GM18499 (cell line): ENCODE data around the gene CSGALNACT2.
A peak's percentile ranks its signal among the peaks of the same experiment; 100 is the strongest.

ENCODE experiments used
- ATAC-seq: cut with Tn5 transposase; IDR thresholded peaks from one replicate; pipeline ENCODE4 v1.9.1; 2021; ENCODE audit warnings: moderate number of reproducible peaks; ENCODE audit not compliant: insufficient read depth, unreplicated experiment

Gene CSGALNACT2

DNA sequence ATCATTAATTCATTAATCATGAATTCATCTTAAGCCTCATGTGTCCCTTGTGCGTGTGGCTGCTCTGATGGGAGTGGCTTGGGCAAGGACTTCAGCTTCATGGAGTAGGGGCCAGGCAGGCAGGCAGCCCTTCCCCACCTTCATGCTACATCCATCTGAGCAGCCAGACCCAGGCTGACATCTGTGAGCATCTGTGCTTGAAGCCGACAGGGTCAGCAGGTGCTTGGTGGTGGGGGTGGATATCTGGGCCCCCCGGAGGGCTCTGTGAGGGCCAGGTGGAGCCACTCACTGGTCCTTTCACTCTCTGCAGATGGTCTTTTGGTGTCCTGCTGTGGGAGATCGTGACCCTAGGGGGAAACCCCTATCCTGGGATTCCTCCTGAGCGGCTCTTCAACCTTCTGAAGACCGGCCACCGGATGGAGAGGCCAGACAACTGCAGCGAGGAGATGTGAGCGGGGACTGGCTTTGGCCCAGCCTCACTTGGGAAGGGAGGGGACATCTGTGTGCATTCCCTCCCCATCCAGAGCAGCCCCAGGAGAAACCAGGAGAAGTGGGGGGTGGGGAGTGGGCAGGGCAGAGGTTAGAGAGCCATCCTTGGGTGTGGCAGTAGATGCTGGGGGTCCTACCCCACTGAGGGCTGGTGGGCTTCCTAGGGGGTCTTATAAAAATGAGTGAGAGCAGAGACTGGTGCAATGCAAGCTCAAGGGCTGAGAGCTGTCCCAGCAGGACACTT, 14.7 kb upstream of the CSGALNACT2 start:
- no peak for ATAC-seq

DNA sequence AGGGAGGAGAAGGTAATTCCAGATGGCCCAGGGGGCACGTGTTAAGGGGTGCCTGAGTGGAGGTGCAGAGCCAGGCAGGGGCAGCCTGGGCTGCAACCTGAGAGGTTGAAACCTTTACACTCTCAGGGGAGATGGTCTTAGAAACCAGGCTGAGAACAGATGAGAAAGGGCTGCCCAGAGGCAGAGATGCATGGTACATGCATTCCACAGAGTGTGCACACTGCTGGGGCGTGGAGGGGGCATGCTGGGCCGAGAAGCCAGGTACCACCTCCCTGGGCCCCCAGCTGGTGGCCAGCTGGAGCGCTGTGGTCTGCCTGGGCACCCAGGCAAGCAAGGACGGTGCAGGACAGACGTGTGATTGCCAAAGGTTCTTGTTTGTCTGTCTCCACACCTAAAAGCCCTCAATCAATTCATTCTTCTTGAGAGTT, 14.1 kb upstream of the CSGALNACT2 start:
- ATAC-seq = no peak

DNA sequence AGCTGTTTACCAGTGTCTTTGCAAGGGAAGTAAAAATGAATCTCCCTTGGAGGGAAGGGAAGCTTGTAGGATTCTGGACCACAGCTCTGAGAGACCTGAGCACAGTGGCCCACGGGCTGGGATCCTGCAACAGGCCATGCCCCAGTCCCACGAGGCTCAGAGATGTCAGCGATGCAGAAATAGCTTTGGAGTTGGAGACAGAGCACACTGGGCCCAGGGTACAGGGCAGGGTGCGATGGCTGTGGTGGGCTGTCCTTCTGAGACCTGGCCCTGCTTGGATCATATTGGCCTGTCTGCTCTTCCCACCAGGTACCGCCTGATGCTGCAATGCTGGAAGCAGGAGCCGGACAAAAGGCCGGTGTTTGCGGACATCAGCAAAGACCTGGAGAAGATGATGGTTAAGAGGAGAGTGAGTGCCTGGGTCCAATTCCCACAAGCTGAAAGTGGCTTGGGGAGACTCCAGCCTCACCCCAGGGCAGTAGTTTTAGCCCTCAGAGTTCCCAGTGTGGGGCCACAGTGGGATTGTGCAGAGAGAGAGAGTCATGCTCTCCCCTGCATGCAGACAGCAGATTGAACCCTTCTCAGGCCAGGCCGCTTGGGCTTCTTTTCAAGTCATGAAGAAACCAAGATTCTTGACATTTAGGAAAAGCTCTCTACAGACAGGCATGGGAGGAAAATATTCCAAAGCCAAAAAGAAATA, 13.5 kb upstream of the CSGALNACT2 start:
- no peak for ATAC-seq

DNA sequence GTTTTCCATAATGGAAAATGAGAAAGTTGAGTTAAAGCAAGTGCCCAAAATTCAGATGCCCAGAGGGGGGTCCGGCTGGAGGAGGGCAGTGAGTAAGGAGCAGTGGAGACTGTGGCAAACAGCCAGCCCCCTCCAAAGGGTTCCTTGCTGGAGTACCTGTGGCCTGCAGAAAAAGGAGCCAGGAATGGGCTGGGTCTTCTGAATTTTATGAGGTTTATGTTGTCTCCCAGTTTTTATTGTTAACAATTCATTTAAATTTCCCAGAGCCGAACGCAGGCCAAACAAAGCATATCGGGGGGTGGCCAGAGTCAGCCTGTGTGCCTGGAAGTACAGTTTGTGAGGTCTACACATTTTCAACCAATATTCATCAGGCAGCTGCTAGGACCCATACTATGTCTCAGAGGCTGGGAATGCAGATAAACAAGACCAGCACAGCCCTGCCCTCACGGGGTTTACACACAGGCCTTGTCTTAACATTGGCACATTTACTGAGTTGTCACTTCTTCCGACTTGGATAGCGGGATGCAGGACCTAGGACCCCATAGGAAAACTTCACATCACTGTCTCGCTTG, 12.9 kb upstream of the CSGALNACT2 start:
- no peak for ATAC-seq

DNA sequence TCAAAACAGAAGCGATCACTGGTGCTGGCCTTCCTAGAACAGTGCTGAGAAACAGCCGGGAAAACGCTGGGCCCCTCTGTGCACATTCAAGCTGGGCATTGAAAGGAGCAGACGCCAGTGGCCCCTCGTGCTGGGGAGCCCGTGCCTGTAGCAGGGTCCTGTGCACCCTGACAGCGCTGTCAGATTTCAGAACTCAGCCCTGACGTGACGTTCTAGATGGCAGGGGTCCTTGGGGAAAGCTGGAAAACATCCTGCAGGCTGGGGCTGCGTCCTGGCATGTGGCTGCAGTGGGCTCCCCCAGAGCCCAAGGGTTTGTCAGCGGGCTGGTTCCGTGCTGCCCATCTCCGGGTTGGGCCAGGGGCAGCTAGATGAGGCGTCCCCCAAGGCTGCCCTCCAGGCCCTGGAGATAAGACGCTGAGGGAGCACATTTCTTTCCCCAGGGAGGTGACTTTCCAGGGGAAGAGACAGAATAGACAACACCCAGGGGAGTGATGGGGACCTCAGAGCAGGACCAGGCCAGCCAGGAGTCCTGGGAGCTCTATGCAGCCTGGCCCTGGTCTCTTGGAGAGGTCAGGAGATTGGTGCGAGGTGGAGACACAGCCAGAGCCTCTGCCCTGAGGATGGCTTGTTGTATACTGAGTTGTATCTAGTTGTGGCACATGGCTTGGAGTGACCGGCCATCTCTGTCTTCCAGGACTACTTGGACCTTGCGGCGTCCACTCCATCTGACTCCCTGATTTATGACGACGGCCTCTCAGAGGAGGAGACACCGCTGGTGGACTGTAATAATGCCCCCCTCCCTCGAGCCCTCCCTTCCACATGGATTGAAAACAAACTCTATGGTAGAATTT, 12.1 kb upstream of the CSGALNACT2 start:
- ATAC-seq = no peak

DNA sequence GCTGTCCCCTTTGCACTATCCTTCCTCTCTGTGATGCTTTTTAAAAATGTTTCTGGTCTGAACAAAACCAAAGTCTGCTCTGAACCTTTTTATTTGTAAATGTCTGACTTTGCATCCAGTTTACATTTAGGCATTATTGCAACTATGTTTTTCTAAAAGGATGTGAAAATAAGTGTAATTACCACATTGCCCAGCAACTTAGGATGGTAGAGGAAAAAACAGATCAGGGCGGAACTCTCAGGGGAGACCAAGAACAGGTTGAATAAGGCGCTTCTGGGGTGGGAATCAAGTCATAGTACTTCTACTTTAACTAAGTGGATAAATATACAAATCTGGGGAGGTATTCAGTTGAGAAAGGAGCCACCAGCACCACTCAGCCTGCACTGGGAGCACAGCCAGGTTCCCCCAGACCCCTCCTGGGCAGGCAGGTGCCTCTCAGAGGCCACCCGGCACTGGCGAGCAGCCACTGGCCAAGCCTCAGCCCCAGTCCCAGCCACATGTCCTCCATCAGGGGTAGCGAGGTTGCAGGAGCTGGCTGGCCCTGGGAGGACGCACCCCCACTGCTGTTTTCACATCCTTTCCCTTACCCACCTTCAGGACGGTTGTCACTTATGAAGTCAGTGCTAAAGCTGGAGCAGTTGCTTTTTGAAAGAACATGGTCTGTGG, 11.4 kb upstream of the CSGALNACT2 start:
- ATAC-seq = no peak

DNA sequence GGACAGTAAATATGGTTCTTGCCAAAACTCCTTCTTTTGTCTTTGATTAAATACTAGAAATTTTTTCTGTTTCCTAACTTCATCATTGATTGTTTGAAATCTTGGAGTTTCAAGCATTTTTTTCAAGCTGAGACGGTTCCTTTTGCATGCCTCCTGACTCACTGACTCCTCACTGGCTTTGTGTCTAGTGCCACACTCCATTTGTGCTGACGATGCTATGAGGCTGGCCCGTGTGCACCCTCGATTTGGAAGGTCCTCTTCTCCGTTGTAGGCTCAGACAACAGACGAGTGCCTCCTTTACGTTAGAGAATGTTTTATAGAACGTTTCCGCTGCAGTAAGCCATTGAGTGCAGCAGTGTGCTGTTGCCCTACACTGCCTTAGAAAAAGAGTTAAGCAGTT, 10.8 kb upstream of the CSGALNACT2 start:
- ATAC-seq = no peak

DNA sequence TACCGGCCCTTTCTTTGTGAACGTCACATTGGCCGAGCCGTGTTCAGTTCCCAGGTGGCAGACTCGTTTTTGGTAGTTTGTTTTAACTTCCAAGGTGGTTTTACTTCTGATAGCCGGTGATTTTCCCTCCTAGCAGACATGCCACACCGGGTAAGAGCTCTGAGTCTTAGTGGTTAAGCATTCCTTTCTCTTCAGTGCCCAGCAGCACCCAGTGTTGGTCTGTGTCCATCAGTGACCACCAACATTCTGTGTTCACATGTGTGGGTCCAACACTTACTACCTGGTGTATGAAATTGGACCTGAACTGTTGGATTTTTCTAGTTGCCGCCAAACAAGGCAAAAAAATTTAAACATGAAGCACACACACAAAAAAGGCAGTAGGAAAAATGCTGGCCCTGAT, 9.9 kb upstream of the CSGALNACT2 start:
- ATAC-seq = no peak

DNA sequence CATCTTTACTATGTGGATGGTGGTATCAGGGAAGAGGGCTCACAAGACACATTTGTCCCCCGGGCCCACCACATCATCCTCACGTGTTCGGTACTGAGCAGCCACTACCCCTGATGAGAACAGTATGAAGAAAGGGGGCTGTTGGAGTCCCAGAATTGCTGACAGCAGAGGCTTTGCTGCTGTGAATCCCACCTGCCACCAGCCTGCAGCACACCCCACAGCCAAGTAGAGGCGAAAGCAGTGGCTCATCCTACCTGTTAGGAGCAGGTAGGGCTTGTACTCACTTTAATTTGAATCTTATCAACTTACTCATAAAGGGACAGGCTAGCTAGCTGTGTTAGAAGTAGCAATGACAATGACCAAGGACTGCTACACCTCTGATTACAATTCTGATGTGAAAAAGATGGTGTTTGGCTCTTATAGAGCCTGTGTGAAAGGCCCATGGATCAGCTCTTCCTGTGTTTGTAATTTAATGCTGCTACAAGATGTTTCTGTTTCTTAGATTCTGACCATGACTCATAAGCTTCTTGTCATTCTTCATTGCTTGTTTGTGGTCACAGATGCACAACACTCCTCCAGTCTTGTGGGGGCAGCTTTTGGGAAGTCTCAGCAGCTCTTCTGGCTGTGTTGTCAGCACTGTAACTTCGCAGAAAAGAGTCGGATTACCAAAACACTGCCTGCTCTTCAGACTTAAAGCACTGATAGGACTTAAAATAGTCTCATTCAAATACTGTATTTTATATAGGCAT, 9.1 kb upstream of the CSGALNACT2 start:
- peak; percentile 79 for ATAC-seq

DNA sequence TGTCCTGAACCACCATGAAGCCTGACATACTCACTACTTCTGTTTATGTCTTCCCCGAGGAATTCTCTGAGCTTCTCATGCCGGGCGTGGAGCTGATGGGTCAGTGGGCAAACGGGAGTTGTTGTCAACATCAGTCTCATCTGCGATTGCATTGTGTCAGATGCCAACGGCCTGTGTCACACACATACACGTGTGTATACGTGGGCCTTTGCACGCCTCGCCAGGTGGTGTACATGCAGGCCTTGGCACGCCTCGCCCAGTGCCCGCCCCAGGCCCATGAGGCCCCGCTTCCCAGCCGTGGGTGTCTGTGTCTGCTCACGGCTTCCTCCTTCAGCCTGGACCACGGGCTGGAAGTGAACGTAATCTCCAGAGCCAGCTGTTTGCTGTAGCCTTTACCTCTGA, 7.5 kb upstream of the CSGALNACT2 start:
- ATAC-seq = no peak

DNA sequence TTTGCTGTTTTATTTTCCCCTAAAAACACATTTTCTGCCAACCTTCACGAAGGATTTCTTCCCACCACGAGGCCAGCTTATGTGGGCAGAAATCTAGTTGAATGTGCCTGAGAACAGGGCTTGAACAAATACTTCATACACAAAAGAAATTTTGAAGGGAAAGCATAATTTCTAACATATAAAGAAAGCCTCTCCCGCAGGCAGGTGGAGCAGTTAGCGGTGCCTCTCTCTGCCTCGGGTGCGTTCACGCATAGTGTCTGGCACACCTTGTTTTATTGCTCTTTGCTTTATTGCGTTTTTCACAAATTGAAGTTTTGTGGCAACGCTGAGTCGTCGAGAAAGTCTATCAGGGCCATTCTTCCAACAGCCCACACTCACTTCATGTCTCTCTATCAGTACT, 7.0 kb upstream of the CSGALNACT2 start:
- no peak for ATAC-seq

DNA sequence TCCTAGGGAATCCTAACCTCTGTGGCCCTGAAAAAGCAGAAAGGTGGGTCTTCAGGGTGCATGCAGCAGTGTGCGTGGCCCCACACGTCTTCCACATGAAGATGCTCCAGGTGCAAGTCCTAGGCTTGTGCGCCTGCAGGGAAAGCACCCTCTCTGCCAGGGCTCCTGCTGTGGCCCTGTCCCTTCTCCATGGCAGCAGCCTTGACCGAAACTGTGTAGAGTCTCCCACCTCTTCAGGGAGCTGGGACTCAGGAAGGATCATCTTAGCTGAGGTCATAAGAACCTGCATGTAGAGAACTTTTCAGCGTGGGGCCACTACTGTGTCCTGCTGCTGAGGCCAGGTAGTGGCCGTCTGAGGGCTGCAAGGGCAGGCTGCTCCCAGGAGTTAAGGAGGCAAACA, 6.3 kb upstream of the CSGALNACT2 start:
- ATAC-seq = no peak

DNA sequence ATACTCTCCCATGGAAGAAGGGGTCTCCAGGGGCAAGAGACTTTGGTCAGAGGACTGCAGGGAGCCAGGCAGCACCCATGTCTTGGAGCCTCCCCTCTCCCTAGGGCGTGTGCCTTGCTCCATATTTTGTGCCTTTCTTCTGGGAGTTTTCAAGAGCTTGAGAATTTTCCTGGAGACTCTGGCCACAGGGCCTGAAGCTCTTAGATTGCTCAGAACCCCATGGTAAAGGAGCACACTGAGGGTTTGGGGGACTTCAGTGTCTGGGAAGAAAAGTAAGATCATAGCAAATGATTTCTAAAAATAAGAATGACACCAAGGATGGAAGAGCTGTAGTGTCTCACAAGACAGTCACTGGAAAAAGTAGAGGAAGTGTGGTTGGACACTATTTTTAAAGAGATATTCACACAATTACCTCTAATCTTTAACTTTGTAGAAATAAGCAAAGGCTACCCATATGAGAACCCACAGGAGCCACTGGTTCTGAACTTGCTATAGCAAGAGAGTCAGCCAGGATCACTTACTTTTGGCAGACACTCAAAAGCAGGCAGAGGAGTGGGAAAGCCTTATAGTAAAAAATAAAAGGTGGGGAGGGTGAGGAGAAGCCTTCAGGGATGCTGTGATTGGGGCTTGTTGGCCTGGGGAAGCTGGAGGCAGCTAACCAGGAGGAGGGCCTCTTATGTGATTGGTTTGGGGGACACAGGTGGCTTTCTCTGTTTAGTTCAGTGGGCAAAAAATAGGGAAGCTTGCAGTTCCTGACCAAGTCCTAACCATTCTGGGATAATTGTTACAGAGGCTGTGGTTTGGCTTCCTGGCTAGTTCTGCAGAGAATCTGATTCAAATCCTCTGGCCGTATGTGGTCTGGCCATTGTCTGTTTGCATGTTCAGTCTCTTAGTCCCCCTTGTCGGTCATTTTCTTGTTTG, 5.1 kb upstream of the CSGALNACT2 start:
- ATAC-seq = no peak

DNA sequence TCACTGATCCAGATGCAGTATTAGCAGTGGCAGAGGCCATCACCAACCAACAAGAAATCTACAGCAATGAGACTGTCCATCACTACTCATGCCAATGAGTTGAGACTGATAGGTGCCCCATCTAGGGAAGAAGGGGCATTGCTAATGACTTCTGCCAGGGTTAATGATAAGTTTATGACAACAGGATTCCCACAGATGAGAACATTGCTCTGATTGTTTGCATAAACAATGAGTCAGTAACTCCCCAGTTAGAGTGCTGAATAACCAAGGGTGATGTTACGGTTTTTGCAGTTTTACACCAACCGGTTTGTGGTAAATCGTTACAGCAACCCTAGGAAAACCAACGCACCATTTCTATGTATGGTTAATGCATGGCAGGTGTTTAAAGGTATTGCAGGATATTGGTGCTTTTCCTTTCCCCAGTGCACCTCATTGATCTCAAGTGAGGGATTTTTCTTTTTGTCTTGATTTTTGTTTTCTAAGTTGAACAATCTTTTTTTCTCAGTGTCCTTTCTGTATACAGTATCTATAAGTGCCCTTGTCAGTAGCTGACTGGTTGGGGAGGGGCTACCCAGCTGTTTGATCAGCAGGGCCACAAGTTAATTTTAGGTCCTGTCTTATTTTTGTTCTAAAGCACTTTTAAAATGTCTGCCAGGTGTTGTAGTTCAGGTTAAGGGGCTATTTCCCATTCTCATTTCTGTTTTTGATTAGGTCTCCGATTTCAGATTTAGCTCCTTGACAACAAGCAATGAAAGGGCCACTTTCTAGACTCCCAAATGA, 3.9 kb upstream of the CSGALNACT2 start:
- ATAC-seq = no peak

DNA sequence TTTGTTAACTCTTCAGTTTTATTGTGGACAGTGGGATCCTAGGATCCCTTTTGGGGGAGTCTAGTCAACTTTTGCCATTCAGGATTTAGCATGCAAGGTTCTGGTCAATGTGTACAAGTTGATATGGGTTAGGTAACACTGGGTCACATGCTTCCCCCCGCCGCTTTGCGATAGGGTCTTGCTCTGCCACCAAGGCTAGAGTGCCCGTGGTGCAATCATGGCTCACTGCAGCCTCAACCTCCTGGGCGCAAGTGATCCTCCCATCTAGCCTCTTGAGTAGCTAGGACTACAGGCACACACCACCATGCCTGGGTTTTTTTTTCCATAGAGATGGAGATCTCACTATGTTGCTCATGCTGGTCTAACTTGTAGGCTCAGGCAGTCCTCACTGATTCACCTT, 3.2 kb upstream of the CSGALNACT2 start:
- ATAC-seq = no peak

DNA sequence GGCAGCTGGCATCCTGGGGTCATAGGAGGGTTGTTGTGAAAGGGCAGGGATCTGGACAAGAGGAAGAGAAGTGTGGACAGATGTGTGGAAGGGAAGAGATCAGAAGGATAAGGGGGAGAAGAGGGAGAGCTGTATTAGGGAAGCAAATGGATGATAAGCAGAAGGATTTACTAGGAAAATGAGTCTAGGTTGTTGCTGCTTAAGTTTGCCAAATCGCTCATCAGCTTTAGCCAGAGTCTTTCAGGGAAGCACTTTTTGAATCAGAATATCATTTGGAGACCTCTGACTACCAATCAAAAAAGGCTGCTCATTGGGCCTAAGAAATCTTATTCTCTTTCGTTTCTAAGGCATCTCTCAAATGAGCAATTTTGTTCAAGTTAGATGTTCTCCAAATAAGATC, 2.6 kb upstream of the CSGALNACT2 start:
- ATAC-seq = no peak

DNA sequence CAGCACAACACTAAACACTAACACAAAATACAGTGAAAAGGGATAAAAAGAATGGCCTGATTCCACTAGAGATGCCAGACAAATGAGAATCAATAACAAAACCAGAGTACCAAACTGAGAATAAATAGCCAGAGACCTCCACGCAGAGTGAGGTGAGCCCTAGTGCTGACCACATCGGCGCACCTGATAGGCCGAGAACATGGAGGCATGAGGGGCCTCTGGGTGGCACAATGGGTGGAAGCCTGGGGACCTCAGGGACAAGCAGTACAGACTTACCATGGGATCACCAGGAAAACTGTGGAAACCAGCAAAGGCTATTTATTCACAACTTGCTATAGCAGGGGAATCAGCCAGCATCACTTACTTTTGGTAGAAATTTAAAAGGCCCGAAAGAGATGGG, 1.8 kb upstream of the CSGALNACT2 start:
- no peak for ATAC-seq
